Activated effector memory CD4-positive, alpha-beta T cell treated with Interleukin-2 at 50 U/mL for 16 hours (primary cell): ENCODE results near the gene ABCG1.

Experiments used
- DNase-seq: peaks from one replicate; pipeline ENCODE4 v3.0.0-alpha.2; 2020

The ABCG1 gene

DNA sequence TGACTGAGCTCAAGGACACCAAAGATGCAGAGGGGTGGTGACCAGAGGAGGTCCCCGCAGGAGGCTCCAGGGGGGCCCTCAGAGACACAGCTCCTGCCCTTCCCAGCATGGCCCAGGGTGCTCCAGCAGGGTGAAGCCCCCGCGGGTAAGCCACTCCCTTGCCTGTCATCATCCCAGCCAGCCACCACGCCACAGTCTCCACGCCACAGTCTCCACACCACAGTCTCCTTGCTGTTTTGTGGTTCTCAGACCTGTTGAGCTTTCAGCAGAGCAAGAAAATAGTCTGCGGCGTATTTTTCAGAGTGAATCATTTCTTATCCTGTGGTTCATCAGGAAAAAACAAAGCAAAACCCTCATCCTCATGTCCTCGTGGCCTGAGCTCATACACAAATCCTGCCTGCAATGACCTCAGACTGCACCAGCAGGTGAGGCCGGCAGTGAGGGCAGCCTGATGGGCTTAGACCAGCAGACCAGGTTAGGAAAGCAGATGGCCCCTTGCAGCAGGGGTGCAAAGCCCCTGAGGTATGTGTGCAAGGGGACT, 25.7 kb upstream of the ABCG1 start:
- peak; percentile 56 for DNase-seq

DNA sequence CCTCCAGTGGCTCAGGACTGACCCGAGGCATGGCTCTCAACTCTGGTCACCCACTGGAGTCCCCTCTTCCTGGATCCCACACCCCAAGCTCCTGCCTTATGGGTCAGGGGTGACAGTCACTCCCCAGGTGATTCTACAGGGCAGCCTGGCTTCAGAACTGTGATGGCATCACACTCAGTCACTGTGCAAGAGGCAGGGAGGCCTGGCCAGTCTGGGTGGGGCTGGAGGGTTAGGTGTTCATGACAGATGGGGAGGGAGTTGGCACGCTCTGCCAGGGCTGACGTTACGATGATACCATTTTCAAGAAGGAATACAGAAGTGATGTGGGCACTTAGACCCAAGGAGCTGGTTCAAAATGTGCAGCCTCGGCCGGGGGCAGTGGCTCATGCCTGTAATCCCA, 25.2 kb upstream of the ABCG1 start:
- no peak for DNase-seq

DNA sequence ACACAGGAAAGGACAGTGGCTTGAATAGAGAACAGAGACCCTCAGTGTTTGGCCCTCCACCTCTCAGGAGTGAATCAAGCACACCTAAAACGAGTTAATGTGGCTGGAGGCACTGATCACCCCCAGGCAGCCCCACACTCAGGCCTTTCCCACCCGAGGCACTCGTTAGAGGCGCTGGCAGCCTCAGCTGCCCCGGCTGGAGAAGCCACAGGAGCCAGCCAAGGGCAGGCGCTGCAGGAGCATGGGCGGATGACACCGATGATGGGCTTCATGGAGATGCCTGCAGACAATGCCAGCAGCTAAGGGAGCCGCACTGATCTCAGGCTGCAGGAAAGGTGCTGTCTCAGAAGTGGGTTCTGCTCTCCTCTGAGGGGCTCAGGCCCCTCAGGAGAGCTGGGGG, 24.1 kb upstream of the ABCG1 start:
- DNase-seq: no peak

DNA sequence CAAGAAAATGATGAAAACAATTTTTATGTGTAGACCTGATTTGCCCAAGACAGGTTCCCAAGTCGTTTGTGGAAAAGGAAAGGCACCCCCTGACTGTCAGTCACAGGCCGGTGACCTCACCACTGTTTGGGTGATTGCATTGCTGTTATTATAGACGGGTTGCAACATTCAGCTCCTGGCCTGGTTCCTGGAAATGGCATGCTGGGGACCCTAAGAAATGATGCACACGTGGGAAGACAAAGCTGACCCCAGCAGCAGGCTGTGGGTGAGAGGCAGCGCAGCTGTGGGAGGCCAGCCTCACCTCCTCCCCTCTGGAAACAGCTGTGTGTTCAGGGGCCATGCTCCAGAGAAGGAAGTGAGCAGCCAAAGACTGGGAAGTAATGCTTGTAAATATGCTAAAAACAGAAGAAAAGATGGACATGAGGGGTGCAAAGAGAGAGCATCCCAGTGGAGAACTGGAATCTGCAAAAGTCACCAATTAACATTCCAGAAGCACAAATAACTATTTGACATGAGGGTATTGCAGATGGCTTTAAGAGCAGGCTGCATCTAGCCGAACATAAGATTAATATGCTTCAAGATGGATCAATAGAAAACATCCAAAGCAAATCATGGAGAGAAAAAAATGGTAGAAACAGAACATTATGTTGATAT, 23.4 kb upstream of the ABCG1 start:
- no peak for DNase-seq

DNA sequence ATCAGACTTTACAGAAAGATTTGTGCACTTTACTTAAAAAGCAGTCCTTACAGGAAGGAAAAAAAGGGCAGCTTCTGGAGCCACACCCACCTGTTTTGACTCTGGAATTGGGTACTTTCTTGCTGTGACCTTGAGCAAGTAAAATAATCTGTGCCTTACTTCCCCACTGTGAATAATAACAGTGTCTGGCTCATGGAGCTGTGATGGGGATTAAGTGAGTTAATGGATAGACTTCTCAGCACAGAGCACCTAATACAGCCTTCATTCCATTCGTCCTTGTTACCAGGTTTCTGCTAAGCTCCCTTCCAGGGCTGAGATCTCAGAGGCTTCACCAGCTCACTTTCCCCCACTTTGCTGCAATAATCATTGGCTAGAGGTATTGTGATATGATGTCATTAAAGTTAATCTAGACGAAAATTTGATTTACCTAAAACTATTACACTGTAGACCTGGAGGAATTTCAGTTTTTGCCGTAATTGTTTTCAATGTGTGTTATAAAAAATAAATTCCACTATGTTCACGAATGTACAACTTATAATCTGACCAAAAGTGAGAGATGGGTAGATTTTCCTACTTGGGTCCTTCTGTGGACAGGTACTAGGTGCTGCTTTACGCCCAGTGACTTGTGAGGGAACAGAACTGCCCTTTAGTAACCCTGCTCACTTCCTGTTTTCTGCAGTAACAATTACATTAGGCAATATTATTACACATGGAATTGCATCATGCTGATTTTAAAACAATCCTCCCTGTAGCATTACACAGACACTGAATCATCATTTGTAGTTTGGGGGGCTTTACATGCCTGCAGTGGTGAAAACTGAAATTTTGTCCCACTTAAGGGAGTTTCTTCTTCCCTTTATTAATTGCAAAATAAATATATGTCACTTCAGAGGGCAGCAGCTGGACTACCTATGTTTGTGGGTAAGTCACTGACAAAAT, 19.7 kb upstream of the ABCG1 start:
- no peak for DNase-seq

DNA sequence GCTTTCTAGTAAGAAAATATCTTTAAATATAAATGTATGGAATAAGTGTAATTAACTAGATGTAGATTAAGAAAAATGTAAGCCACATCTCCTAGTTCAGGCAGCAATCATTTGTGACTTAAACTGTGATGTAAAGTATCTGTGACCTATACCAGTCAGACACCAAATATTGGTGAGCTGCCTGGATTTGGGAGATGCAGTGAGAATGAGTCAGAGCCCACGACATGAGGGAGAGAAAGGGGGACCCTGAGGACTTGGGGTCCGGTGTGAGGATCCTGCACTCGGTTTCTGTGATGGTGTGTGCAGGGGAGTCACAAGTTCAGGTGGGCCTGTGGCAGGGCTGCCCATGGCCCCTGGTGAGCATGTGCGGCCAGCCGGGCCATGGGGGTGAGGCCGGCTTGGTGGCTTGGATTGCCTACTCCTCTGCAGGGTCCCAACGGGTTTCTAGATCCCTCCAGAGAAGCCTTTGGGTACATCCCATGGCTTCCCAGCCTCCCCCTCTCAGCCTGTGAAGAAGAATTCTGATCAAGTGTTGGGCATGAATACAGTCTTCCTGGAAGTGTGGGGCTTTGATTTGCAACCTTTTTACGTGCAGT, 19.0 kb upstream of the ABCG1 start:
- DNase-seq: no peak

DNA sequence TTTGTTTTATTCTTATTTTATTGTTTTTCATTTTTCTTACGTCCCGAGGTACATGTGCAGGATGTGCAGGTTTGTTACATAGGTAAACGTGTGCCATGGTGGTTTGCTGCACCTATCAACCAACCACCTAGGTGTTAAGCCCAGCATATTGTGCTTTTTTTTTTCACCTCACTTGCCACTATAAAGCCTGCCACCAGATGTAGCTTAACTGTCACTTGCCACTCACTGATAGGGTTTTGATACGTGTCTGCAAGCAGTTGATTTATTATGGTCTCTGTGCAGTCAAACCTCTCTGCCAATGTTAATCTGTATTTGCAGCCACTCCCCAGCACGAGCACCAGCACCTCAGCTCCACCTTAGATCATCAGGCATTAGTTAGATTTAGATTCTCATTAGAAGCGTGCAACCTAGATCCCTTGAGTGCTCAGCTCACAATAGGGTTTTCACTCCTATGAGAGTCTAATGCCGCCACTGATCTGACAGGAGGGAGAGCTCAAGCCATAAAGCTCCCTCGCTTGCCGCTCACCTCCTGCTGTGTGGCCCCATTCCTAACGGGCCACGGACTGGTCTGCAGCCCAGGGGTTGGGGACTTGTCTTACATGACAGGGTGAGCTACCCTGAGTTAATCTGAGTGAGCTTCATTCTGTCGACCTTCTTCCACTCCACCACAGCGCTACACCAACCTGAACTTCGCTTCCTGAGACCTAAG, 17.9 kb upstream of the ABCG1 start:
- DNase-seq: no peak

DNA sequence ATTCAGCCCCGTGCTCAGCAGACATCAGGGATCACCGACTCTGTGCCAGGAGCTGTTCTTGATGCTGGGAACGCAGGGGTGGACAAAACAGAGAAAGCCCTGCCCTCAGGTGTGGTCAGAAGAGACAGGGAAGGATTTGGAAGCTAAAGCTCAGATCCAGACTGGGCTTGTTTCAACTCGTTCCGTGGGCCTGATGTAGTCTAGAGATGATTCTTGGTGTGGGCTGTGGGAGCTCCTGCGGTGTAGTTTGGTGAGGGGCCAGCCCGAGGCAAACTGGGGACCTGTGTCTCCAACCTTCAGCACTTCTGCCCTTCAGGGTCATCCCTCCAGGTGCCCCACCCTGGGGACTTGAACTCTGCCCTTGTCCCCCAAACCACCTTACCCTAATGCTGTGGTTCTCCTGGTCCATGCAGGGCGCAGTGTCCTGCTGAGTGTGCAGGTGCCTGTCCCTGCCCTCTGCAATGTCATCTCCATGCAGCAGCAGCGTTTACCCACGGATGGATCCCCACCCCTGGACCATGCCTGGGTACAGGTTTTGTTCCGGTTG, 17.3 kb upstream of the ABCG1 start:
- no peak for DNase-seq

DNA sequence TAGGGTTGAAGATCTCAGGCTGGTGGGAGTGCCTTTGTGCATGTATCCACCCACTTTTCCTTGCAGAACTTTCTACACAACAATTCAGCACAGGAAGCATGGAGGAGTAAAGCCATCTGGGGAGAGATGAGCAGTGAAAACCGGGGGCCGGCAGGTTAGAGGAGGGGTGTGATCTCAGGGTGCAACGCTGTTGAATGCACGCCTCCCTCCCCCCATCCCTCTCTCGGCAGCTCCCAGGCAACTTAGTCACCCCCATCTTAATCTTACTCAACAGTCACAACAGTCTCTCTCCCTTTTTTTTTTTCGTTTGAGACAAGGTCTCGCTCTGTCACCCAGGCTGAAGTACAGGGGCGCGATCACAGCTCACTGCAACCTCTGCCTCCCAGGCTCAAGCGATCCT, 16.6 kb upstream of the ABCG1 start:
- DNase-seq: no peak

DNA sequence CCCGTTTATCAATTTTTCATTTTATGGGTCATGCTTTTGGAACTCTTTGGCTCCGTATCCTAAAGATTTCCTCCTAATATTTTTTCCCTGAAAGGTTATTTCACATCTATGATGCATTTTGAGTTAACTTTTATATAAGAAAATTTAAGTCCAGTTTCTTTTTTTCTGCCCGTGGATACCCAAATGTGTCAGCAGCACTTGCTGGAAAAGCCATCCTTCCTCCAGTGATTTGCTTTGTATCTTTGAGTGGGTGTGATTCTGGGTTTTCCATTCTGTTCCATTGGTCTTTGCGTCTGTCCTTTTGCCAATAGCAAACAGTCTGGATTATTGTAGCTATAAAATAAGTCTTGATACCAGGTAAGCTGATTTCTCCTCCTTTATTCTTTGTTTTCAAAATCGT, 15.6 kb upstream of the ABCG1 start:
- no peak for DNase-seq

DNA sequence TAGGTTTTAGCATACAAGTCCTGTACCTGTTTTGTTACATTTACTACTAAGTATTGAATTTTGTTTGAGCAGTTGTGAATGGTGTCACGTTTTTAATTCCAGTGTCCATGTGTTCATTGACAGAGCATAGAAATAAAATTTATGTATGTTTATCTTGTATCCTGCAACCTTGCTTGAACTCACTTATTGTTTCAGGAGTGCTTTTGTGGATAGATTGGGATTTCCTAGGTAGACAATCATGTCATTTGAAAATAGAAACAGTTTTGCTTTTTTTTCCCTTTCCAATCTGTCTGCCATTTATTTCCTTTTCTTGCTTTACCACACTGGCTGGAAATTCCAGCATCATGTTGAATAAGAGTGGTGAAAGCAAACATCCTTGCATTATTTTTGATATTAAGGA, 15.0 kb upstream of the ABCG1 start:
- no peak for DNase-seq

DNA sequence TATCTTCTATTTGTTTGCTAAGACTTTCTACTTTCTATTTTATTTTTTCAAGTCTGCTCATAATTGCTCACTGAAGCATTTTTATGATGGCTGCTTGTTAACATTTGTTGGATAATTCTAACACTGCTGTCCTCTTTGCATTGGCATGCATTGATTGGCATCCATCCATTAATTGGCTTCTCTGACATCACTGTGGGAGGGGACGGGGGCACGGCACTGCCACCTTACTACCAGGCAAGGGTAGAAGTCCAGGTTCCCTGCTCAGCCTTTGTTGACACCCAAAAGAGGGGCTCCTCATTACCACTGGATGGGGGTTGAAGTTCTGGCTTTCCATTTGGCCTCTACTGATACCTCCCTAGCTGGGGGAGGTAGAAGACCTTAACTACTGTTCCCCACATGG, 11.5 kb upstream of the ABCG1 start:
- DNase-seq: no peak

DNA sequence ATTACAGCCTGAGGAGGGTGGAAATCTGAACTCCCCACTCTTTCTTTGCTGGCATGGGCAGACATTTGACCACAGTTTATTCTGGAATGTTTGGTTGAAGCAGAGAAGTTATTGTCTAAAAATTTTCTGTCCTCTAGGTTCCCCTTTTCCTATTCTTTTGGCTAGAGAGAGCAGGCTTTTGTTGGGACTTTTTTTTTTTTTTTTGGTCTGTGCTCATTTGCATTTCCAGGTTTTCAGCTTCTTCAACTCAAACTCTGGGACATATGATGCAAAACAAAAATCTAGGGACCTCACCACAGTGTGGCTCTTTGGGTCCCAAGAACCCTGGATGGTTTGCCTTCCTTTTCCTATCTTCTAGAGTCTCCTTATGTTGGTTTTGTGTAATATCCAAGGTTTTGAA, 10.9 kb upstream of the ABCG1 start:
- no peak for DNase-seq

DNA sequence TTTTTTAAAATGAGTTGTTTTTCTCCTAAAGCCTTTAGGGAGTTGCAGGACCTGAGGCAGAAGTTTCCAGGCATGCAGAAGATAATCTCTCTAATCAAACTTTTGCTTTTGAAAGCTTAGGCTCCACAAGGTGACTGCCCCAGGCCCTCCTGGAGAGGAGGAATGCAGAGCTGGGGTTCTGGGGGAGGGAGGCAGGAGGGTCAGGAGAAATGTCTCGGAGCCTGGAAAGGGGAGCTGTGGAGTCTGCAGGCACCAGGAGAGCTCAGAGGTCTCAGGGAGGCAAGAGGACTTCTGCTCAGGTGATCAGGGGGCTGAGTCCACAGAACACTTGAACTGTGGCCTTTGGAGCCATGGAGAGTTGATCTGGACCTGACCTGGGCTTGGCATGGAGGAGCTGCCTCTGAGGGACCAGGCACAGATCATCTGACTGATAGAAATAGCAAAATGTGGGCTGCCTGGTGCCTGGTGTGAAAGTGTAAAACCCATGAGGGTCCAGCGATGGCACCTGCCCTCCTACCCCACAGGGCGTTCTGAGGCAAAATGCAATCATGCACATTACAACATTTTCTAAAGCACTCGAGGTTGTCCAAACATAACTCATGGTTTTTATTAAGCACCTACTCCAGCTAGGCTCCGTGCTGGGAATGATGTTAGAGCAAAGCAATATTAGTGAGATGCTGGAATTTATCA, 10.0 kb upstream of the ABCG1 start:
- DNase-seq: no peak

DNA sequence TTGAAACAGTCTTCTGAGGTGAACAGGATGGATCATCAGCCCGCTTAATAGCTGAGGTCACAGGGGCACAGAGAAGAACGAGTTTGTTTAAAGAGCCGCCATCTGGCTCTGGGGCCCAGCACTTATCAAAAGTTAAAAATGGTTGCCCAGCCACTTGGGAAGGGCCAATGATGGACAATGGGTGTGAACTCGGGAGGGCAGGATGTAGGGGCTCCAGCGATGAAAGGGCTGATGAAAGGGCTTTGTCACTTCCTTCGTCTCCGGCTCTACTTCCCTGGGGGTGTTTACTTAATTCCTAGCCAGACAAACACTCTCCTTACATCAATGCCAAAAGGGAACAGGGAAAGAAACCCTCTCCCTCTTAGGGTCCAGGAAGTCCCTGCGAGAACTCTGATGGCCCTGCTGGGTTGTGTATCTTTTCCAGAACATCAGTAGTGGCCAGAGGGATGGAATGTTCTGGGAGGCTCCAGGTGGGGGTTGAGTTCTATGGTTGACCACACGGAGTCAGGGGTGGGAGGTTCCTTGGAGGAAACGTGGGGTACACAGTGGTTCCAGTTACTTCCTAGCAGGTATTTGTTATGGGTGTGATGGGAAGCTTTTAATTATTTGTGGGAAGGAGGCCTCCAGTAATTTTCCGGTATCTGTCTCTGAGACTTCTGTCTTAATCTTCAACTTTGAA, 9.0 kb upstream of the ABCG1 start:
- DNase-seq: no peak

DNA sequence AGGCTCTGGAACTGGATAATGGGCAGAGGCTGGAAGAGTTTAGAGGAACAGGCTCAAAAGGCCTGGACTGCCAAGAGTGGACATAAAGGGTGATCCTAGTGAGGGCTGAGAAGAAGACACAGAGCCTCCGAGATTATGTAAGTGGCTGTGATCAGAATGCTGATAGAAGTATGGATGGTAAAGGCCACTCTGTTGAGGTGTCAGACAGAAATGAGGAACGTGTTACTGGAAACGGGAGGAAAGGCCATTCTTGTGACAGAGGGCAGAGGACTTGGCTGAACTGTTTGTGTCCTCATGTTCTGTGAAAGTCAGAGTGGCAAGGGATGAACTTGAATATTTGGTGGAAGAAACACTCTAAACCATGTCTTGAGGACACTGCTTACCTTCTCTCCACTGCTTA, 6.7 kb upstream of the ABCG1 start:
- no peak for DNase-seq

DNA sequence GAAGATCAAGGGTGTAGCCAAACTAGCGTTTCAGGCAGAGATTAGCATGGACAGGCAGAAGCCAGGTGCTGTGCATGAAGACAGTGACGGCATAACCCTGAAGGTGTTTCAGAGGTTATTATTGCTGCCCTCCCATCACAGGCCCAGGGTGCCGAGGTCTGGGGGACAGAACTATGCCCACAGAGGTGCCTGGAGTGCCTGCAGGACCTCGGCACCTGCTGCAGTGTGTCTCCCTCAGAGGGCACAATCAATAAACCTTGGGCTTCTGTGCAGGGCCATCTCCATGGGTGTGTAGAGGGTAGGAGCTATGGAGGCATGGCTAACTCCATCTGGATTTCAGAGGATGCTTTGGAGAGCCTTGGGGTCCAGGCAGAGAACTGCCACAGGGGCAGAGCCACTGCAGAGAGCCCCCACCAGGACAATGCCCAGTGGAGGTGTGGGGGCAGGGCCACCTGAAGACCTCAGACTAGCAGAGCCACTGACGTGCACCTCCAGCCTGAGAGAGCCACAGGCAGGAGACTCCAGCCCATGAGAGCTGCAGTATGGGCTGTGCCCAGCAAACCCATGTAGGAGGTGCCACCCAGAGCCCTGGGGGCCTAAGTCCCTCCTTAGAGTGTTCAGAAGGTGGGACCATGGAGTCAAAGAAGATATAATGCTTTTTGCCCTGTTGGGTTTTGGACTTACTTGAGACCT, 5.7 kb upstream of the ABCG1 start:
- no peak for DNase-seq

DNA sequence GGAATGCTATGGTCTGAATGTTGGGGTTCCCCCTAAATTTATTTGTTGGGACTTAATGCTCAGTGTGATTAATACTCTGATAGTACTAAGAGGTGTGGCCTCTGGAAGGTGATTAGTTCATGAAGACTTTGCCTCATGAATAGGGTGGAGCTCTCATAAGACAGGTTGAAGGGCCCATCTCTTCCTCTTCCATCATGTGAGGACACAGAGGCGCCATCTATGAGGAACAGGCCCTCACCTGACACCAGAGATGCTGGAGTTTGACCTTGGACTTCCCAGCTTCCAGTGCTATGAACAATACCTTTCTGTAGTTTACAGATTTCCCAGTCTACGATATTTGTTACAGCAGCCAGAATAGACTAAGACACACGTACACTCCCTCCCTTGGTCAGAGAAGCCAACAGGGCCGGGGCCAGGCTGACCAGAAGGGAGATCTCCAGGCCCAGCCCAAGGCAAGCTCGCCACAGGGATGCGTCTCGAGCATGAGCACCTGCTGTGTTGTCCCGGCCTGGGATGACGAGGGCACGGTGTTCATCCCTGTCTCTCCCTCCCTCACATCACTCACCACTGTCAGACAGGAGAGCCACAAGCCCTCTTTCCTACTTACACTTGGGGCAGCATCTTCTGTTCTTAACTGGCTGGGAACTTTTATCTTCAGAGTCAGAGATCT, 4.7 kb upstream of the ABCG1 start:
- no peak for DNase-seq

DNA sequence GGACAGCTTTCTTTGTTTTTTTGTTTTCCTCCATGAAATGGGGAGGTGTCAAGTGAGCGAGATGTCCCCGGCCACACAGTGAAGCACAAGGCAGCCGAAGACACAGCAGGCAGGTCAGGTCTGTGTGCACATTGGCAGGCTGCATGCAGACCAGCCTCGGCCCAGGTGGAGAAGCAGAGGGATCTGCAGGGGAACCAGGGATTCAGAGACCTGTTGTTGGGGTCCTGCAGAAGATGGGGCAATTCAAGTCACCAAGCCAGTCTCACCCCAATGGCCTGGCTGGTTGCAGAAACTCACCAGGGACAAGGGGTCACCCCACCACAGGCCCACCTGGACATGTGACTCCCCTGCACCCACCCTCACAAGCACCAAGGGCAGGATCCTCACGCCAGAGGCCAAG, 4.0 kb upstream of the ABCG1 start:
- DNase-seq: no peak

DNA sequence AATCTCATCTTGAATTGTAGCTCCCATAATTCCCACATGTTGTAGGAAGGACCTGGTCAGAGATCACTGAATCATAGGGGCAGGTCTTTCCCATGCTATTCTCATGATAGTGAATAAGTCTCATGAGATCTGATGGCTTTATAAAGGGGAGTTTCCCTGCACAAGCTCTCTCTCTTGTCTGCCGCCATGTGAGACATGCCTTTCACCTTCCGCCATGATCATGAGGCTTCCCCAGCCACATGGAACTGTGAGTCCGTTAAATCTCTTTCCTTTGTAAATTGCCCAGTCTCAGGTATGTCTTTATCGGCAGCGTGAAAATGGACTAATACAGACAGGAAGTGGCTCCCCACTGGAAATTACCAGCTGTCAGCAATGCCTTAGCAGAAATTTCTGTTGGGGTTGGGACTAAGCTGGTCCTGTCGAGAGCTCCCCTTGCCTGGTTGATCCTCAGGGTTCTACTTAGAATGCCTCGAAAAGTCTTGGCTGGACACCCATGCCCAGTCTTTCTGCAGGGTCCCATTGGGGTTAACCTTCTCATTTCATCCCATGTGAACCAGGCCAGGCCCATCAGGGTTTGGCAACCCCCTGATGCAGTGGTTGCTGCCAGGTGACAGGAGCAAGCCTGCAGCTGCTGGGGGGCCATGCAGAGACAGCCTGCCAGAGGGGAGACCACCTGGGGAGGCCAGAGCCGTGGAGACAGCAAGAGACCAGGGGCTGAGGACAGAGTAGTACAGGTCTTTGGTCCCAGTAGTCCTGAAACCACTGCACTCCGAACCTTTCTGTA, 2.8 kb upstream of the ABCG1 start:
- no peak for DNase-seq
